Colon (tissue), 2 donors: ENCODE data around the gene CD86.
"Not testable (repeated sequence)": the region's sequence is repeated elsewhere in the genome, so short reads cannot be mapped to it uniquely, and the experiment has no call there.

Experiments used
- FAIRE-seq: peaks from 2 replicates; lab custom pipeline; 2012; peaks lifted over from hg19 to GRCh38; lab: Jason Lieb, UNC
- donor health status: control.
- donor health status: control.

The CD86 gene, protein sequence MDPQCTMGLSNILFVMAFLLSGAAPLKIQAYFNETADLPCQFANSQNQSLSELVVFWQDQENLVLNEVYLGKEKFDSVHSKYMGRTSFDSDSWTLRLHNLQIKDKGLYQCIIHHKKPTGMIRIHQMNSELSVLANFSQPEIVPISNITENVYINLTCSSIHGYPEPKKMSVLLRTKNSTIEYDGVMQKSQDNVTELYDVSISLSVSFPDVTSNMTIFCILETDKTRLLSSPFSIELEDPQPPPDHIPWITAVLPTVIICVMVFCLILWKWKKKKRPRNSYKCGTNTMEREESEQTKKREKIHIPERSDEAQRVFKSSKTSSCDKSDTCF

GRCh38 chr3:122055215-122055614, at the start of gene CD86:
Gene CD86, plus strand, starts transcription at chr3:122055362. Its CDS starts 128 bp downstream, at chr3:122055490.
- FAIRE-seq, result no peak

DNA sequence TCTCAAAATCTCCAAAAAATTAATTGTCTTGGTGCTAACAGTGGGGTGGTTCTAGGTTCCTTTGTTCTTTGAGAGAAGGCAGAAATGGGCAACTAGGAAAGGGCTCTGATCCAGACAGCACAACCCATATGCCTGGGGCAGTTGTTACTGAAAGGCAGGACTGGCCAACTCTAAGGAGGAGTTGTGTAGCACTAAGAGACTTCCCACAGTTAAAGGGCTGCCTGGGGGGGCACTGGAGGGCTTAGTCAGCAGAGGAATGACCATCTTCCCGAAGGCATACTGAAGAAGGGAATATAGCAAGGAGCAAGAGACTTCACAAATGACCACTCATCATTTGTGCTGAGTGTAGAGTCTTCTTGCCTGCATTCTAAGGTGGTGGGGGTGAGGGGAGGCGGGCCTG, 48.9 kb upstream of the CD86 start:
- FAIRE-seq, result no peak

- FAIRE-seq, result no peak
Measured at GRCh38 chr3:122008166-122008565, 47.0 kb upstream of the CD86 start.

- FAIRE-seq, result no peak
Measured at GRCh38 chr3:122010506-122010905, 44.7 kb upstream of the CD86 start.

DNA sequence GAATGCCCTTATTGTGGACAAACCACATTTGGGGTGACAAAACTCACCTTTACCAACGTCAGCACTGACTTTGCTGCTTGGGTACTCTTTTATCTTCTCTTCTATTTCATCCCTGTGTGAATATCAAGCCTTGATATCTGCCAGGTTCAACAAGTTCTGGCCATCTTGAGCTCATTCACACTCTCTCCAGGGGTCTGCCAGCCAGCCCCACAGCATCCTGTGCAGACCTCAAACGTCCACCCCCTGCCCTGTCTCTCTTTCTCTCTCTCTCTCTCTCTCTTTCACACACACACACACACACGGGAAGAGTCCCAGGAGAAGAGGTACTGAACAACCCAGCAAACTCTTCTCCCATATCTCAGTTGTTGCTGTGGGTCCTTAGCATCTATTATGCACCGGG, 43.8 kb upstream of the CD86 start:
- FAIRE-seq, result no peak

- no peak for FAIRE-seq
Measured at GRCh38 chr3:122012821-122013220, 42.3 kb upstream of the CD86 start.

GRCh38 chr3:122013448-122013925, 41.7 kb upstream of the CD86 start:
- no peak for FAIRE-seq

- no peak for FAIRE-seq
Measured at GRCh38 chr3:122014741-122015140, 40.4 kb upstream of the CD86 start.

- FAIRE-seq, result no peak
Measured at GRCh38 chr3:122019493-122019892, 35.7 kb upstream of the CD86 start.

- no peak for FAIRE-seq
Measured at GRCh38 chr3:122021037-122021436, 34.1 kb upstream of the CD86 start.

DNA sequence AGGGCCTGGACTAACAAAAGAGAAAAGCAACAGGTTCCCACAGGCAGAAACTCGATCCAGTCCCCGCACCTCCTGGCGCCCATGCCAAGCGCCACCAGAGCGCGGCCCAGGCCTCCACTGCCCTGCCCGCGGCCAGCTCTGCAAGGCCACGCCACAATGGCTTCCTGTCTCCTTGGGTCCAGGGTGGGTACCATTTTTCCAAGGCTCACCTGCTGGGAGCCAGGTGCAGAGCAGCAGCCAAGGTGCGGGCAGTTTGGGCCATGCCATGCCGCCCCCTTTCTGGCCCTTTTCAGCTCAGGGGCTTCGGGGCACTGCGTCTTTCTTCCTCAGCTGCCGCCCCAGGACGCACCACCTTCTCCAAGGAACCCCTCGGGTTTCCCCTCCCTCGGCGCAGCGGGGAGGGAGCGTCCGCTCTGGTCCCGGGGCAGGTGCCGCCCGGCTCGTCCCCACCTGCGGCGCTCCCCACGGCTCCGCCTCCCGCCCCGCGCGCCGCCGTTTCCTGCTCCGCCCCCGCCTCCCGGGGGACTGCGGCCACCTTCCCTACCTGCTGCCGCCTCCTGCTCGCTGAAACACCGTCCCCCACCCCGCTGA, 33.3 kb upstream of the CD86 start, which contains the start of gene ILDR1:
Gene ILDR1 (minus strand): TSS at position 437 of the 591 bp plus-strand sequence. CDS start 170 bp downstream, at position 267.
- no peak for FAIRE-seq

DNA sequence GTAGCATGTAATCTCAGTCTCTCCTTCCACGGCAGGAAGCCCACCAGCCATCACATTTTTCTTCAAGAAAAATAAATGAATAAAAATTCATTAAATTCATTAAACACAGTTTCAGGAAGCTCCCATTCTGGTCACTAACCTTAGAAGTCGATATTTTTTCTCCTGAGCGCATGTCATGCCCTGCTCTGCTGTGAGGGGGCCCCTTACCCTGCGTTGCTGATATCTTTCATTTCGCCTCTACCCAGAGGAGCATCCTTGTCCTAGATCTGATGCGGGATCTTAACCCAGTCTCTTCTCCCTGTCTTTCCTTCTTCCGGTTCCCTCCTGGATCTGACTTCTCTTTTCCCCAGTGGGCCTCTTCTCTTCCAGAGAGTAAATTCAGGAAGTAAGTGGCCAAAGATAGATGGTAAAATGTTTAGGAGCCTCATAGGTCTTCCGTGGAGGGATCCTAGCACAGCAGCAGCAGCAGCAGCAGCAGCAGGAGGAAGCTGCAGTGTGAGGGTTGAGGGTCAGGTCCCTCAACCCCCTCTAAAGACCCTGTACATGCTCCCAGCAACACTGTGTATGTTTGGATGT, 31.7 kb upstream of the CD86 start:
- no peak for FAIRE-seq

GRCh38 chr3:122024800-122025199, 30.4 kb upstream of the CD86 start:
- FAIRE-seq, result no peak

DNA sequence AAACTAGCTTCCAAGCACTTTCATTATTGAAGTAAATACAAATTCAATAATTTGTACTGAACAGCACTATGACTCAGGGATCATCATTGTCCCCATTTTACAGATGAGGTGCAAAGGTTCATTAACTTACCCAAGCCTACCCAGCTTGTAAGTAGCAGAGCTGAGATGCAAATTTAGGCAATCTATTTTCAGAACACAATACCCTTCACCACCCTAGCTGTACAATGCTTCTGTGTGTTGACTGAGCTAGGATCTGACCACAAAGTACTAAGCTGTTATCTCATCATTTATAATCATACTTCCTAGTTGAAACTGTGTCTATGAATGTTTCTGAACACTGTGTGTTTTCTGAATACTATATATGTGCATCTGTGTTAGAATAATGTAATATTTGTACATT, 29.9 kb upstream of the CD86 start:
- FAIRE-seq, result no peak

GRCh38 chr3:122030381-122031122, 24.6 kb upstream of the CD86 start:
- no peak for FAIRE-seq

DNA sequence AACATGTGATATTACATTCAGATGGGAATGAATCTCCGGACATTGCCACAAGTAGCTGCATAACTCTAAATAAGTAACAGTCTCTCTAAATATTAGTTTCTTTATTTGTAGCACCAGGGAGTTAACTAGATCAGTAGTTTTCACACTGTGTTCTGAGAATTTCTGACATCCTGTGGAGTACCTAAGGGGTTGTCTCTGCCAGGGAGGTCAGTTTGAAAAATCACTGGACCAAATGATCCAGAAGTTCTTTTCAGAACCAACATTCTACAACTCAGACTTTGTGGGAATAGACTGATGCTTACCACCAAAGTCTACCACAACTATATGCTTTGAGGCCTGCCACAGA, 24.1 kb upstream of the CD86 start:
- FAIRE-seq, result no peak

- no peak for FAIRE-seq
Measured at GRCh38 chr3:122032531-122032930, 22.6 kb upstream of the CD86 start.

GRCh38 chr3:122033023-122033422, 22.1 kb upstream of the CD86 start:
- FAIRE-seq, result no peak

GRCh38 chr3:122047296-122047695, 7.9 kb upstream of the CD86 start:
- FAIRE-seq, result not testable (repeated sequence)

DNA sequence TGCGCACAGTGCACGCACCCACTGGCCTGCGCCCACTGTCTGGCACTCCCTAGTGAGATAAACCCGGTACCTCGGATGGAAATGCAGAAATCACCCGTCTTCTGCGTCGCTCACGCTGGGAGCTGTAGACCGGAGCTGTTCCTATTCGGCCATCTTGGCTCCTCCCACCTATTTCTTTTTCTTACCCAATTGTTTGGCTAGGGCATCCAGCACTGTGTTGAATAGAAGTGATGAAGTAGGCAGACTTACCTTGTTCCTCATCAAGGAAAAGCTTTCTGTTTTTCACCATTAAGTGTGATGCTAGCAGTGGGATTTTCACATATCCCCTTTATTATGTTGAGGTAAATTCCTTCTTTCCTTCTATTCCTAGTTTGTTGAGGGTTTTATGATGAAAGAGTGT, 7.4 kb upstream of the CD86 start:
- FAIRE-seq, result not testable (repeated sequence)

DNA sequence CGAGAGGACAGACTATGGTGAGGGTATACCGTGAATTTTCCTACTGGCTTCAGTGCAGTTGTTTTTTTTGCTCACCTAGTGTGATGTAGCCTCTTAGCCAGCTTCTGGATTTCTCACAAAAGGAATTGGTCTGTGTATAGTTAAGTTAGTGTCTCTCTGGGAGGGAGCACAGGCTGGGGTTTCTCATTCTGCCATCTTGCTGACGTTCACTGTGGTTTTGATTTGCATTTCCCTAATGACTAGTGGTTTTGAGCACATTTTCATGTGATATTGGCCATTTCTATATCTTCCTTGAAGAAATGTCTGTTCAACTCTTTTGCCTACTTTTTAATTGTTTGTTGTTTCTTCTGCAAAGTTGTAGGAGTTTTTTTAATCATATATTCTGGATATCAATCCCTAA, 2.2 kb upstream of the CD86 start:
- no peak for FAIRE-seq

GRCh38 chr3:122057671-122058070, 2.5 kb downstream of the CD86 start:
- no peak for FAIRE-seq

DNA sequence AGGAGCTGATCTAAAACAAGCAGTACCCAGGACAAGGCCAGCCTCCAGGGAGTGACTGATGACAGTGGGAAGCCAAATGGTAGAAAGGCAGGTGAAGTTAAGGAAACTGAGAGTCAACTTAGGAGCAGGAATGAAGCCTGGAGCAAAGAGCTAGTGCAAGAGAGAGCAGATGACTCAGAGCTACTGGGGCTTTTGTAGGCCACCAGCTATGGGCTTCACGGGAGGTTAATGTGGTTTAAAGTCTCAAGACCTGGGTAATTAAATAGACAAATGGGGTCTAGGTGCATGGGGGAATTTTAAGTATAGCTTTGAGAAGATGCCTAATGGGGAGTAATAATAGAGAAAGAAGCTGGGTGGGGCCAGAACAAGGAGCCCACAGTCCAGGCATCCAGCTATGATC, 3.1 kb downstream of the CD86 start:
- no peak for FAIRE-seq
